Measurements from ENCODE around the gene ARHGAP4. TPM values are rescaled to one million over a fixed set of nuclear protein-coding genes. Genes with fewer than 3 reads are reported as not detected.
A peak's percentile ranks its signal among the peaks of the same experiment; 100 is the strongest.

The ARHGAP4 gene
- total RNA-seq, 1 experiment from 2014 or later, result 1.9 TPM

DNA sequence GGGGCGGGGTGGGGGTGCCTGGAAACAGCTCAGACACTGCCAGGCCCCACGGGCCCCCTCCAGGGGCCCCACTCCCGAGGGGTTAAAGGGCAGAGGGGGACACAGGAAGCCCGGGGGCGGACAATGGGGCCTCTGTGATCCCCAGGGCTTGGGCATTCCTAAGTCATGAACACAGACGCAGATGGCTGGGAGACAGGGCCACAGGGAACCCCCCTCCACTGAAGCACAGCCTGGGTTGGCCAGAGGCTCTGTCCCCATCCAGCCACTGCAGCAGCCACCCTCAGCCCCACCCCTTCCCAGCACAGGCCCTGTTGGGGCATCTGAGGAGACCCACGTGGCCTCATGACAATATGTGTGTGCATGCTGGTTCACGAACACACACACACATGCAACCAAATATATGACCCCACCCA, 44.0 kb downstream of the ARHGAP4 start:
- peak; percentile 74 for DNase-seq (ENCODE audit: low read depth)

DNA sequence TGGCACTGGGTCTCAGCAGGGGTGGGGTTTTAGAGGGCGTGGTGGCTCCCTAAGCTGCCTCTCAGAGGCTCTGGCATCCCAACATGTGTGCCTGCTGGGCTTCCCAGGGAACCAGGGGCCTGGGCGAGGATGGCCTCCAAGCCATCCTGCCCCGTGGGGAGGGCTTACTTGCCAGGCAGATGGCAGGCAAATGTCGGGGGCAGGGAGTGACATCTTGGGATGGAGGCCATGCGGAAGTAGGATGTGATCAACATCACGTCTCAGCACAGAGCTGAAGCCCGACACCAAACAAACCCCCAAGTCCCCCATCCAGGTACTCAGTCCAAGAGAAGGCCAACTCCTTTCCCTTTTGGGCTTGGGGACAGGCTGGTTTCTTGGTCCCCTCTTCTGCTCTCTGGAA, 44.8 kb downstream of the ARHGAP4 start:
- no peak for DNase-seq (ENCODE audit: low read depth)

GRCh38 chrX:153880440-153880815, 45.6 kb downstream of the ARHGAP4 start:
- no peak for DNase-seq (ENCODE audit: low read depth)

GRCh38 chrX:153879741-153880439, 46.2 kb downstream of the ARHGAP4 start:
- DNase-seq (ENCODE audit: low read depth), result no peak

DNA sequence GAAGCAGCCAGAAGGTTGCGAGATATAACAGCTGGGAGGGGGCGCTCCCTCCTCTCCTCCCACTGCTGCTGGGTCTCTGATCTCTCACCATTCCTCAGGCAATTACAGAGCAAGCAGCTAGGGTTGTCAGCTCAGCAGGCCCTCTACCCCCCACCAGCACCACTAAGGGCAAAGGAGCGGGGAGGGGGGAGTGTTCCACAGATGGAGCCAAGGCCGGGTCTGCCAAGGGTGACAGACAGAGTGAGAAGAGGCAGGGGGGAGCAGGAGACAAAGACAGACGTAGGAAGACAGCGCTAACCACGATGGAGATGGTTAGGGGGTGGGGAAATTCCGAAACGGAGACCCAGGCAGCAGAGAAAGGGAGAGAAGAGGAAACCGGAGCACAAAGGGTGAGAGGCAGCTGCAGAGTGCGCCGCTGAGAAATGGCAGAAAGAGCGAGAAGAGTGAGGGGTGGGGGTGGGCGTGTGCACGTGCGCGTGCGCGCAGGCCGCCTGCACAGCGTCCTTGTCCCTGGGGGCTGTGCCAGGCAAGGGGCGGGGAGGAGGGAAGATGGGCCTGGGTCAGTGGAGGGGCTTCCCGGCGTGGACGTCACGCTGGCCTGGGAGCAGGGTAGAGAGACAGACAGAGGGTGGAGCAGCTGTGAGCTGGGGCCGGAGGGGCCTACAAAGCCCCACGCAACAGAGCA, 47.0 kb downstream of the ARHGAP4 start:
- no peak for DNase-seq (ENCODE audit: low read depth)

GRCh38 chrX:153878345-153878744, 47.7 kb downstream of the ARHGAP4 start:
- no peak for DNase-seq (ENCODE audit: low read depth)

DNA sequence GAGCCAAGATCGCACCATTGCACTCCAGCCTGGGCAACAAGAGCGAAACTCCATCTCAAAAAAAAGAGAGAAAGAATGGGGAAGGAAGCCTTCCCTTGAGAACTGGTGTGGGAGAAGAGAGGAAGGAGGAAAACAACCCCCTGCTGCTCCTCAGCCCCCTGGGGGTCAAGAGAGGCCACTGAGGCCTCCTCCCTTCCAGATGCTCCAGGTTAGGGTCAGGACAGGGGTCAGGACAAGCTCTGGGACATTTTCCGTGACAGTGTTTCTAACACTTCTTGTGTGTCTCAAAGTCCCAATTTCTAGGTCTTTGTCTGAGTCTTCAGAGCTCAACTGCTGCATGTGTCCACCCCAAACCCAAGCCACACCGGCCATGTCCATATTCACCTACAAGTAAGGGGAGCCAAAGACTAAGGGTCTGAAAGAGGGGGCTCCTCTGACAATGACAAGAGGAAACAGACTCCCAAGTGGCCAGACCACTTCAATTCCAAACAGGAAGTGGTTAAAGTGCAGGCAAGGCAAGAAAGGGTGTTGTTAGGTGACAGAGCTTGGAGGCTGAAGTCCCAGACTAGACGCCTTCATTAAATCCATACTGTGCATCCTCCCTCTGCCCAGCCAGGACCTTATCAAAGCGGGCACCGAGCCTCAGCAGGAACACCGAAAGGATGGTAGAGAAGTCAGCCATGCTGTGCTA, 48.3 kb downstream of the ARHGAP4 start:
- no peak for DNase-seq (ENCODE audit: low read depth)

- DNase-seq (ENCODE audit: low read depth), result no peak
Measured at GRCh38 chrX:153876112-153876491, 50.0 kb downstream of the ARHGAP4 start.

DNA sequence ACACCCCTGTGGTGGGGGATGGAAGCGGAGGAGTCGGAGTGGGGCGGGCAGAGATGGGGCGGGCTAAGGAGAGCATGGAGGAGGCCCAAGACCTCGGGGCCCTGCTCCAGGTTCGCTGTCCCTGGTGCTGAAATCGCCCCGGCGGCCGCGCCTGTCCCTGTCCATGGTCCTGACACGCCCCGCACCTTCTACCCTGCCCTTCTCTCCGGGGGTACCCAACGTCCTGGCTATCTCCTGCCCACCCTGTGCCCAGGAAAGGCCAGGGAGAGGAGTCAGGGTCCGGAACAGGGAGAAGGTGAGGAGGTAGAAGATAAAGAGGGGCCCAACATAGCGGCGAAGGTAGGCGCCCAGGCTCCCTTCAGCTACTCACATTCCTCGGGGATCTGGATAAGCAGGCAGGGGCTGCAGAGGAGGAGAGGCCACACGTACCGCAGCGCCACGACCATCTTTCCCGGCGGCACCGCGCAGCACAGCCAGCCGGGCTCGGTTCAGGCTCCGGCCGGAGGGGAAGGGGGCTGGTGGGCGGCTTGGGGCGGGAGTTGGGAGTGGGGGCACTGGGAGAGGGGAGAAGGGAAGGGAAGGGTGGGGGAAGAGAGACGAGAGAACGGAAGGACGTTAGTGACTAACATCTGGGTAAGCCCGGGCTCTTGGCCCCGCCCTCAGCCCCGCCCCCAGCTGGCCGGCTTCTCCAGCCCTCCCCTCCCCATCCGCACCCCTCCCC, 50.5 kb downstream of the ARHGAP4 start:
- DNase-seq (ENCODE audit: low read depth), result no peak

GRCh38 chrX:153874366-153875125, 51.5 kb downstream of the ARHGAP4 start:
- no peak for DNase-seq (ENCODE audit: low read depth)

DNA sequence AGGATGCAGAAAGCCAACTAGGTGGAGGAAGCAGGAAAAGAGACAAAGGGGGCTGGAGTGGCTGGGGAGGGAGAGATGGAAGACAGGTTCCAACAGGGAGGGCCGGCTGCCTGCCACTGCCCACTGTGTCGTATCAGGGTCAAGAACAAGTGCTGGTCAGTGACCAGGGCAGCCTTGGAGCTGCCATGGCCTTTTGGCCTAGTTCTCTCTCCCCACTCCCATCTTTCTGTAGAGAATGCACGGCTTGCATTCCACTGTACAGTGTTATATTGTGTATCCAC, 52.0 kb downstream of the ARHGAP4 start:
- DNase-seq (ENCODE audit: low read depth), result no peak

DNA sequence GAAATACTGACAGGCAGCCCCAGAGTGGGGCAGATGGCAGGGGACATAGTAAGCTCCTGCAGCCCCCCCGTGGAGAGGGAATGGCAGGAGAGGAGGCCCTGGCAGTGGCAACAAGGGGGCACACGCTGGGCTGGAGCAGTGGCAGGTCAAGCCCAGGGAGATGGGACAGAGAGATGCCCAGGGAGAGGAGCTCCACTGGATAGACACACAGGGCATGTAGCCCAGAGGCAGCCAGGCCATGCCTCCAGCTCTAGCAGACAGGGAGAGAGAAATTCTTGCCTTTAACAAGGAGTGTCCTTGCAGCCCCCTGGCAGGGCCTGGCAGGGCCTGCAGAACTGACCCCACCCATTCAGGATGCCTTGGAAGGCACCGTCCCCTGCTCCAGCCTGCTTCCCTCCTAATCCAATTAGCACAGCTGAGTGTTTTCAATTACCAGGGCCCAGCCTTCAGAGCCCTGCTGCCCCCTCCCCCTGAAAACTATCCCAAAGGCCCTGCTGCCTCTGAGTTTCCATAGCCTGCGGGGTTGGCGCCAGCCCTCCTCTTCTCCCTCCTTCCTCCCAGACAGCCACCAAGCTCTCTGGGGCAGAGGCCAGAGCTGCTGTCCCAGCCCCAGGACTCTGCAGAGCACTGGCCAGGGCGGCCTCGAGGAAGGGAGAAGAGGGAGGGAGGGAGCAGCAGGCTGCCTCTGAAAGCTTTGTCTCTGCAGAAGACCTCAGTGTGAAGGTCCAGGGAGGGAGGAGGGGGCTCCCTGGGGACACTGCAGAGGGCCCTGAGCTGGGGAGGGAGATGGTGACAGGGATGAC, 52.6 kb downstream of the ARHGAP4 start:
- DNase-seq (ENCODE audit: low read depth), result no peak

GRCh38 chrX:153871946-153872878, 53.9 kb downstream of the ARHGAP4 start:
- no peak for DNase-seq (ENCODE audit: low read depth)

DNA sequence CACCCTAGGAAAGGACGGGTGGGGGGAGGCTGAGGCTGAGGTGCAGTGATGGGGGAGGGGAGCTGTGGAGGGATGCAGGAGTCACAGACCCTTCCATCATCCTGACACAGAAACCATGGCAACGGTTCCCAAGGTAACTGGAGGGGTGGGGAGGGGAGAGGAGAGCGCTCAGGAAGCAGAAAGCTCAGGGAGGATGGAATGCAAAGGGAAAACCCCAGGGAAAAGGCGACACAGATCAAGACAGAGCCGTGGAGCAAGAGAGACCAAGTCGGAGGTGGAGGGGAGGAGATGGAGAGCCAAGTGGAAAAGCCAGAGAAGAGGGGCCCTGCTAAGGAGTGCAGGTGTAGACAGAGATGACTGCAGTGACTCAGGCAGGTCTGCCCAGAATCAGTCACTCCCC, 54.6 kb downstream of the ARHGAP4 start:
- no peak for DNase-seq (ENCODE audit: low read depth)

GRCh38 chrX:153870791-153871360, 55.2 kb downstream of the ARHGAP4 start:
- no peak for DNase-seq (ENCODE audit: low read depth)

DNA sequence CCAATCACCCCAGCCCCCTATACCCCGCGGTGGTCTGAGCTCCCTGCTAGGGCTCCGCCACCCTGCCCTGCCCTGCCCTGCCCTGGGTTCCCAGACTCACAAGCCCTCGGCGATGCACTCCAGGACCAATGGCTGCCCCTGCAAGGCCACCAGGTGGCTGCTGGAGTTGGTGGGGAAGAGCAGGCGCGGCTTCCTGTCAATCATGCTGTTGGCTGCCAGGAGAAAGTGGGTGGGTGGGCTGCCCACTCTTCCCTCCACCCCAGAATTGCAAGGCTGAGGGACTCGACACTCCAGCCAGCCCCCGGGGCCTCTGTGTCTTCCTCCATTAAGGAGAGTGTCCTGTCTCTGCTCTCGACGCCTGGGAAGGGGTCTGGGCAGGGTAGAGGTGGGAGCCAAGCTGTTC, 55.8 kb downstream of the ARHGAP4 start:
- DNase-seq (ENCODE audit: low read depth), result no peak

DNA sequence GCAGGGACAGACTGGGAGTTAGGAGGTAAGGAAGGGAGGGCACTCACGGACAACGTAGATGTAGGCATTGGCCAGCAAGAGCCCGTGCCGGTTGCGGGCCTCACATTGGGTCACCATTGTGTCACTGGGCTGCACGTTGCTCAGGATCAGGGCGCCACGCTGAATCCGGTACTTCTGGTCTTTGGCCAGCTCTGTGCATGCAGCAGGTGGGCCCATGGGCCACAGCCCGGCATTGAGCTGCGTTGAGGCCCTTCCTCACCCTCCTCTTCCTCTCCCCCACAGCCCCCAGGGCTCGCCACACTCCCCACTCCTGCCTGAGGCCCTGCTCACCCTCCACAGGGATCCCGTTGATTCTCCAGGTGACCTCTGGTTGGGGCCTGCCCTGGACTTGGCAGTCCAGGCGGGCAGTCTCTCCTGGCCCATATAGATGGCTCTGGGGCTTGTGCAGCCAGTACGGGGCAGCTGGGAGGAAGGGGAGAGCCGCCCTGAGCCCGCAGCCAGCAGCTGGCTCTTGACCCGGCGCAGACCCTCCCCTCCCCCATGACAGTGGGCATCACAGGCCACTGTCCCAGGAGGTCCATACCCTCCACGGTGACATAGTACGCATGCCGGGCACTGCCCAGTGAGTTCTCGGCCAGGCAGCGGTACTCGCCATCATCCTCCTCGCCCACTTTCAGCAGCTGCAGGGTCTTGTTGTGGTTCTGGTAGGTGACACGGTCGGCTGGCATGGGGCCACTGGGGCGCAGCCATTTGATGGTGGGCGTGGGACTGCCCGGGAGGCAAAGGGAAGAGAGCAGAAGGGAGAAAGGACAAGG, 56.4 kb downstream of the ARHGAP4 start:
- DNase-seq (ENCODE audit: low read depth), result no peak

GRCh38 chrX:153868576-153869472, 57.2 kb downstream of the ARHGAP4 start:
- no peak for DNase-seq (ENCODE audit: low read depth)

Measured in RPMI7951 (cell line).